Neural progenitor cell (in vitro differentiated cells): ENCODE results near the gene GPR149. TPM values are rescaled to one million over a fixed set of nuclear protein-coding genes. Genes with fewer than 3 reads are reported as not detected.
"Not testable (repeated sequence)": the region's sequence is repeated elsewhere in the genome, so short reads cannot be mapped to it uniquely, and the experiment has no call there.

Experiments
- DNase-seq: peaks from one replicate; pipeline ENCODE4 v3.0.0-alpha.2; 2016; ENCODE audit warnings: low spot score
- H2AFZ ChIP-seq: fragments of 200-600 bp; sonication (generic); replicated peaks from 2 replicates; pipeline ENCODE4 v1.6.1; 2016; ENCODE audit warnings: antibody characterized with exemption
- H3F3A ChIP-seq: fragments of 200-600 bp; sonication (generic); 2 replicates; pipeline ENCODE4 v1.6.1; 2016; ENCODE audit warnings: antibody characterized with exemption, low read depth
- H3K27ac ChIP-seq: fragments of 200-600 bp; sonication (generic); 2 replicates; pipeline ENCODE4 v1.5.1; 2016; ENCODE audit warnings: mild to moderate bottlenecking
- H3K27me3 ChIP-seq: fragments of 200-600 bp; sonication (generic); 2 replicates; pipeline ENCODE4 v1.6.1; 2016; ENCODE audit warnings: mild to moderate bottlenecking, moderate library complexity
- H3K36me3 ChIP-seq: fragments of 200-600 bp; sonication (generic); 2 replicates; pipeline ENCODE4 v1.5.1; 2016
- H3K4me1 ChIP-seq: fragments of 200-600 bp; sonication (generic); 2 replicates; pipeline ENCODE4 v1.6.1; 2016; ENCODE audit warnings: mixed run types
- H3K4me2 ChIP-seq: fragments of 200-600 bp; sonication (generic); 2 replicates; pipeline ENCODE4 v1.6.1; 2016
- H3K4me3 ChIP-seq: fragments of 200-600 bp; sonication (generic); 2 replicates; pipeline ENCODE4 v1.5.1; 2016
- H3K79me2 ChIP-seq: fragments of 200-600 bp; sonication (generic); 2 replicates; pipeline ENCODE4 v1.6.1; 2016; ENCODE audit warnings: low read depth
- H3K9ac ChIP-seq: fragments of 200-600 bp; sonication (generic); 2 replicates; pipeline ENCODE4 v1.6.1; 2016
- H3K9me3 ChIP-seq: fragments of 200-600 bp; sonication (generic); 2 replicates; pipeline ENCODE4 v1.5.1; 2016; ENCODE audit warnings: low read depth
- H4K20me1 ChIP-seq: fragments of 200-600 bp; sonication (generic); 2 replicates; pipeline ENCODE4 v1.6.1; 2016; ENCODE audit warnings: low read depth
- H3K27ac Mint-ChIP-seq: 3 replicates; pipeline ENCODE4 v1.8.0; 2021; ENCODE audit warnings: mixed read lengths
- H3K27me3 Mint-ChIP-seq: 2 replicates; pipeline ENCODE4 v1.8.0; 2022; ENCODE audit warnings: low read depth, mild to moderate bottlenecking, inconsistent platforms, moderate library complexity, mixed read lengths; ENCODE audit not compliant: insufficient read depth
- H3K36me3 Mint-ChIP-seq: 3 replicates; pipeline ENCODE4 v1.8.0; 2021; ENCODE audit warnings: mixed read lengths
- H3K4me1 Mint-ChIP-seq: 3 replicates; pipeline ENCODE4 v1.8.0; 2021; ENCODE audit warnings: mixed read lengths
- H3K4me3 Mint-ChIP-seq: 3 replicates; pipeline ENCODE4 v1.8.0; 2021; ENCODE audit warnings: mild to moderate bottlenecking, moderate library complexity, mixed read lengths
- H3K9me3 Mint-ChIP-seq: 3 replicates; pipeline ENCODE4 v1.8.0; 2020; ENCODE audit warnings: mixed read lengths
- EZH2 ChIP-seq: fragments of 200-600 bp; sonication (generic); IDR thresholded peaks from 2 replicates; pipeline ENCODE4 v1.6.1; 2017; ENCODE audit warnings: antibody characterized with exemption, mild to moderate bottlenecking, moderate library complexity
- EZH2phosphoT487 ChIP-seq: fragments of 200-600 bp; sonication (generic); IDR thresholded peaks from 2 replicates; pipeline ENCODE4 v1.6.1; 2017; ENCODE audit warnings: antibody characterized with exemption
- total RNA-seq: library from RNA; depleted of rRNA; stranded (reverse); fragments of >200 nt; gene quantifications from 2 replicates; pipeline ENCODE4 v1.2.3, GENCODE V29; 2015; ENCODE audit warnings: low replicate concordance
- TF ChIP-seq, protein P1 (sequence below): fragments of 200-600 bp; sonication (generic); IDR thresholded peaks from 2 replicates; pipeline ENCODE4 v1.5.1; 2017; ENCODE audit warnings: antibody characterized with exemption, mild to moderate bottlenecking

GPR149 gene
- total RNA-seq, 1 donor from 2014 or later, result not detected

DNA sequence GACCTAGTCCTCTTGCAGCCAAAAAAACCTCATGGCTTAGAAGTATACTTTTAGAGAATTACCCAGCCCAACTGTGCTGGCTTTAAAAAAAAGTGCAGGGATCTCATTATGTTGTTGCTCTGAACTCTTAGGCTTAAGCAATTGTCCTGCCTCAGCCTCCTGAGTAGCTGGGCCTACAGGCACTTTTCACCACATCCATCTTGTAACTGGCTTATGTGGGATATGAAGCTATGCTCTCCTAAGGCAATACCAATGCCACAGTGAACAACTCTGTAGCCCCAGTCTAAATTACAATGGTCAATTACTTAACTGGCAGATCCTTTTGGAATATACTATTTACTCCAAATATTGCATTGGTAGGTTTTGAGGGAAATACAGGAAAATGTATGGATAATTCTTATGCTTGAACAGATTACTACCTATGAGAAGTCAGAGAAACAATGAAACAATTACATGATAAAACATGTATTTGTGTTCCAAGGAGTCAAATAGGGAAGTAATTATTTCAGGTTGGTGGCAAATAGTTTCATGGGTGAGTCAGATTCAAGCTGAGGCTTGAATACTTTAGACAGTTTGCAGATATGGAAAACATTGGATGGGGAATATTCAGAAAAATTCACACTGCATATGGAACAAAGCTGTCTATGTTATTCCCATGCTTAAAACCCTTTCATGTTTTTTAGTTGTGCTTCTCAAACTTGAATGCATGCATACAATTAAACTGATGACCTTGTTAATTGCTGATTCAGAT lies 34.6 kb upstream of the GPR149 start:
- no peak for DNase-seq
- Mint-ChIP-seq H3K4me1 (no peaks in the 10 kb centered on the region), H3K27me3 (no peaks in the 10 kb centered on the region), H3K4me3 (no peak overlapping the region), H3K9me3 (no peaks in the 10 kb centered on the region), H3K36me3 (no peaks in the 10 kb centered on the region), H3K27ac (no peak overlapping the region)
- Histone ChIP-seq H3K27me3 (no peaks in the 10 kb centered on the region), H3F3A (no peaks in the 10 kb centered on the region), H3K9ac (no peak overlapping the region), H3K36me3 (no peaks in the 10 kb centered on the region), H3K4me3 (no peak overlapping the region), H3K27ac (no peak overlapping the region), H3K9me3 (no peaks in the 10 kb centered on the region), H2AFZ (peak overlapping the region; percentile 39), H3K4me1 (no peaks in the 10 kb centered on the region), H4K20me1 (no peaks in the 10 kb centered on the region), H3K4me2 (no peak overlapping the region), H3K79me2 (no peaks in the 10 kb centered on the region)
- TF ChIP-seq, protein P1, sequence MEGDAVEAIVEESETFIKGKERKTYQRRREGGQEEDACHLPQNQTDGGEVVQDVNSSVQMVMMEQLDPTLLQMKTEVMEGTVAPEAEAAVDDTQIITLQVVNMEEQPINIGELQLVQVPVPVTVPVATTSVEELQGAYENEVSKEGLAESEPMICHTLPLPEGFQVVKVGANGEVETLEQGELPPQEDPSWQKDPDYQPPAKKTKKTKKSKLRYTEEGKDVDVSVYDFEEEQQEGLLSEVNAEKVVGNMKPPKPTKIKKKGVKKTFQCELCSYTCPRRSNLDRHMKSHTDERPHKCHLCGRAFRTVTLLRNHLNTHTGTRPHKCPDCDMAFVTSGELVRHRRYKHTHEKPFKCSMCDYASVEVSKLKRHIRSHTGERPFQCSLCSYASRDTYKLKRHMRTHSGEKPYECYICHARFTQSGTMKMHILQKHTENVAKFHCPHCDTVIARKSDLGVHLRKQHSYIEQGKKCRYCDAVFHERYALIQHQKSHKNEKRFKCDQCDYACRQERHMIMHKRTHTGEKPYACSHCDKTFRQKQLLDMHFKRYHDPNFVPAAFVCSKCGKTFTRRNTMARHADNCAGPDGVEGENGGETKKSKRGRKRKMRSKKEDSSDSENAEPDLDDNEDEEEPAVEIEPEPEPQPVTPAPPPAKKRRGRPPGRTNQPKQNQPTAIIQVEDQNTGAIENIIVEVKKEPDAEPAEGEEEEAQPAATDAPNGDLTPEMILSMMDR, result no peak
- no peak for TF ChIP-seq EZH2

DNA sequence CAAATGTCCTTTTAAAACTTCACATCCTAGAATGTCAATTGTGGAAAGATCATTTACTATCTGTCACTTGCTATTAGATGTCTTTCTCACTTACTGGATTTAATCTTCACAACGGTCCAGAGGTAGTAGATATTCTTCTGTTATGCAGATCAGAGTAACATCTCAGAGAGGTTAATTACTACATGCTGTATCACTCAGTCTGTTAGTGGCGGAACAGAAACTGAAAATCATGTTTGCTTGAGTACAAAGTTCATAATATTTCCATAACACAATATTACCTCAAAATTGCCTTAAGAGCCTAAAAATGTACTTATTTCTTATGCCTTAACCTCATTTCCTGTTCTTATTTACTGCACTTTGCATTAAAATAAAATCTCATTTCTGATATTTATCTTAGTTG lies 28.6 kb upstream of the GPR149 start:
- Histone ChIP-seq H3K79me2 (no peaks in the 10 kb centered on the region), H3K27me3 (no peaks in the 10 kb centered on the region), H3F3A (no peaks in the 10 kb centered on the region), H4K20me1 (no peaks in the 10 kb centered on the region), H3K4me1 (no peaks in the 10 kb centered on the region), H3K4me2 (no peak overlapping the region), H2AFZ (no peak overlapping the region), H3K9ac (no peak overlapping the region), H3K9me3 (no peaks in the 10 kb centered on the region), H3K27ac (no peak overlapping the region), H3K36me3 (no peaks in the 10 kb centered on the region), H3K4me3 (no peak overlapping the region)
- Mint-ChIP-seq H3K4me3 (no peak overlapping the region), H3K27me3 (no peaks in the 10 kb centered on the region), H3K27ac (no peak overlapping the region), H3K4me1 (no peaks in the 10 kb centered on the region), H3K9me3 (no peaks in the 10 kb centered on the region), H3K36me3 (no peaks in the 10 kb centered on the region)
- TF ChIP-seq EZH2 (no peak), EZH2phosphoT487 (no peak)
- TF ChIP-seq, protein P1, result no peak
- no peak for DNase-seq

DNA sequence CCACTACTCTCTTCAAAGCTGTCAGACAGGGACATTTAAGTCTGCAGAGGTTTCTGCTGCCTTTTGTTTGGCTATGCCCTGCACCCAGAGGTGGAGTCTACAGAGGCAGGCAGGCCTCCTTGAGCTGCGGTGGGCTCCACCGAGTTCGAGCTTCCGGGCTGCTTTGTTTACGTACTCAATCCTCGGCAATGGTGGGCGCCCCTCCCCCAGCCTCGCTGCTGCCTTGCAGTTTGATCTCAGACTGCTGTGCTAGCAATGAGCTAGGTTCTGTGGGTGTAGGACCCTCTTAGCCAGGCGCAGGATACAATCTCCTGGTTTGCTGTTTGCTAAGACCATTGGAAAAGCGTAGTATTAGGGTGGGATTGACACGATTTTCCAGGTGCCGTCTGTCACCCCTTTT lies 9.1 kb upstream of the GPR149 start:
- not testable (repeated sequence) for H3F3A ChIP-seq, H3K4me3 ChIP-seq, H3K27ac Mint-ChIP-seq, H3K4me1 ChIP-seq, H3K9me3 Mint-ChIP-seq, H3K27ac ChIP-seq, H3K4me3 Mint-ChIP-seq, H3K27me3 ChIP-seq, H3K4me1 Mint-ChIP-seq, H3K4me2 ChIP-seq, H3K9me3 ChIP-seq, H4K20me1 ChIP-seq, H3K9ac ChIP-seq, H3K79me2 ChIP-seq, DNase-seq, H3K27me3 Mint-ChIP-seq, H2AFZ ChIP-seq, H3K36me3 Mint-ChIP-seq, H3K36me3 ChIP-seq

DNA sequence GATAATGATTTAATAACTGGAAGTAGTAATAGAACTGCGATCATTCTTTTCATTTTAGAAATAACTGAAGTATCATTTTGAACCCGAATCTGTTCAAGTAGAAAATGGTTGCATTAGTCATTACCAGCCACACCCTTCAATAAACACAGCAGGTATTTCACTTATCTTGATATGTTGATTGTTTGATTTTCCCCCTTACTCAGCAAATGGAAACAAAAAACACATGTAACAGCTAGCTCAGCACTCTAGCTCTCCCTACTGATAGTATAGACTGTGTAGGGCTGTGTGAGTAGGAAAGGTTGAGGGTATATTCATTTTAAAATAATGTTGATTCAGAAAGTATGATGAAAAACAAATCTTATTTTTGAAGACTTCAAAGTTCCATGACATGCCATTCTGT lies 1.1 kb upstream of the GPR149 start:
- H3K4me3 ChIP-seq, result no peak overlapping the region
- no peak overlapping the region for H3K4me2 ChIP-seq
- Mint-ChIP-seq H3K27ac (no peak overlapping the region), H3K27me3 (peaks cover 32% of the 10 kb centered on the region), H3K9me3 (no peaks in the 10 kb centered on the region), H3K4me1 (peaks cover 21% of the 10 kb centered on the region), H3K36me3 (no peaks in the 10 kb centered on the region), H3K4me3 (no peak overlapping the region)
- no peak overlapping the region for H3K27ac ChIP-seq
- H3K9me3 ChIP-seq, result no peaks in the 10 kb centered on the region
- peaks cover 18% of the 10 kb centered on the region for H4K20me1 ChIP-seq
- H3F3A ChIP-seq, result peaks cover 17% of the 10 kb centered on the region
- H2AFZ ChIP-seq, result no peak overlapping the region
- H3K36me3 ChIP-seq, result no peaks in the 10 kb centered on the region
- TF ChIP-seq EZH2 (no peak), EZH2phosphoT487 (no peak)
- TF ChIP-seq, protein P1, result no peak
- peaks cover 58% of the 10 kb centered on the region for H3K27me3 ChIP-seq
- H3K9ac ChIP-seq, result no peak overlapping the region
- H3K79me2 ChIP-seq, result no peaks in the 10 kb centered on the region
- H3K4me1 ChIP-seq, result peaks cover 11% of the 10 kb centered on the region
- DNase-seq, result no peak
